GM18502 (cell line): ENCODE results near the gene PNPLA1.
"Not testable (repeated sequence)": the region's sequence is repeated elsewhere in the genome, so short reads cannot be mapped to it uniquely, and the experiment has no call there.

ENCODE experiments used
- ATAC-seq: cut with Tn5 transposase; IDR thresholded peaks from one replicate; pipeline ENCODE4 v1.9.1; 2021; ENCODE audit warnings: mild to moderate bottlenecking; ENCODE audit not compliant: unreplicated experiment, poor library complexity

Gene PNPLA1

GRCh38 chr6:36333171-36333895 is 63.5 kb downstream of the PNPLA1 start:
- no peak for ATAC-seq

GRCh38 chr6:36333931-36334725 is 64.3 kb downstream of the PNPLA1 start:
- no peak for ATAC-seq

DNA sequence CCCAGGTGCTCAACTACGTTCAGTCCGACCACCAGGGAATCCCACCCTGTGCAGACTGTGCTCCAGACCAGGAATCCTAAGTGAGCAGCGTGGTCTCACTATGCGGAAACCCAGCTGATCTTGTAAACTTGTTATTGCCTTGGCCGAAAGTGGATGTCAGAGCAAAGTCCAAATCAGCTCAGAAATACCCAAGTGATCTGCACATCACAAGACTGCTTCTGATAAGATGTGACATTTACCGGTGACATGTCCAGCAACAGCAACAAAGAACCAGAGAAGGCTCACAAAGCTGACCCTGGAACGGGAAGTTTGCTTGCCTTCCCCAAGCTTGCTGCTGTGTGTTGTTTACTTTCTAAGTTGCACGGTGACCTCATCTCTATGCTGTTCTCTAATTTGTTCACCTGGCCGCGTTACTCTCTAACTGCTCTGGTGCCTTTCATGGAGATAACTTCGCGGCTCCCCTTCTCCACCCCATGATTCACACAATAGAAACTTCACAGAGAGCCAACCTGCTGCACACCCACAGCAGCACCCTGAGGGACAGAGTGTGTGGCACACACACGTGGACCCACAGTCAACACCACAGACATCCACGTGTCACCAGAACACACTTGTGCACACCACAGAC is 65.1 kb downstream of the PNPLA1 start:
- no peak for ATAC-seq

- ATAC-seq: no peak
Observed at GRCh38 chr6:36335465-36336207, 65.8 kb downstream of the PNPLA1 start.

DNA sequence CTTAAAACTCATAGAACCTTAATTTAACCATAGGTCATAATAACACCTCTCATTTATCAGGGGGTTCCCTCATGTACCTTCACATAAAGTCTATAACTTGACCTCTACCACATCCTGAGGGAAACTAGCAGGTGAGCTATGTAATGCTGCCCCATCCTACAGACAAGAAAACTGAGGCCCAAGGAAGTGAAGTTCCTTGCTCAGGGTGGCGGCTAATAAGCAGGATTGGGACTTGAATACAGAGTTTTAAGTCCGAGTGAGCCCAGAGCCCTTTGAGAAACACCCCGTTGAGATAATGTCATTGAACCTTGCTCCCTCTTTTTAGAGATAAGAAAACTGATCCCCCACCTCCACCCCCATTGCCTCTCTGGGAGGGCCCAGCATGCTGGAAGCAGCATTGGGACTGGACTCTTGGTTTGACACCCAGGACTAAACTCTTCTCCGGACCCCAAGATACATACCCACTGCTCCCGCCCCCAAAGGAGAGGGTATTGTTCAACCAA is 66.4 kb downstream of the PNPLA1 start:
- ATAC-seq: no peak

- no peak for ATAC-seq
Observed at GRCh38 chr6:36336779-36337241, 67.0 kb downstream of the PNPLA1 start, which contains the start of gene BNIP5. Gene BNIP5 (minus strand): TSS chr6:36336888. CDS start chr6:36330690, 6,198 bp downstream.

DNA sequence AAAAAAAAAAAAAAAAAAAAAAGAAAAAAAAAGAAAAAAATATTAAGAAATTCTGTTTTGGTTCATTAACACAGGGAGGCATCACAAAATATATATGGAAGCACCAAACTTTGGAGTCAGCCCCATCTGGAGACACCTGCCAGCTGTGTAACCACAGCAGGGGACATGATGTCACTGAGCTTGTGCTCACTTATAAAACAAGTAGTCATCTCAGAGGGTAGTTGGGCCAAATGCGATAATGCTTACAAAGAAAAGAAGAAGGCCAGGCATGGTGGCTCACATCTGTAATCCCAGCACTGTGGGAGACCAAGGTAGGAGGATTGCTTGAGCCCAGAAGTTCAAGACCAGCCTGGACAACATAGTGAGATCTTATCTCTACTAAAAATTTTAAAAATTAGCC is 68.0 kb downstream of the PNPLA1 start:
- ATAC-seq: no peak

DNA sequence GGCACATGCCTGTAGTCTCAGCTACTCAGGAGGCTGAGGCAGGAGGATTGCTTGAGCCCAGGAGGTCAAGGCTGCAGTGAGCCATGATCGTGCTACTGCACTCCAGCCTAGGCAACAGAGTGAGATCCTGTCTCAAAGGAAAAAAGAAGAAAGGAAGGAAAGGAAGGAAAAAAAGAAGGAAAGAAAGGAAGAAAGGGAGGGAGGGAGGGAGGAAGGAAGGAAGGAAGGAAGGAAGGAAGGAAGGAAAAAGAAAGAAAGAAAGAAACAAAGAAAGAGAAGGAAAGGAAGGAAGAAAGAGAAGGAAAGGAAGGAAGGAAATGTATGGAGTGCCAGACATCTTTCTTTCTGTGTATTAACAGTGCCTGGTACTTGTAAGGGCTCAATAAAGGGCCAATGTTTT is 68.4 kb downstream of the PNPLA1 start:
- not testable (repeated sequence) for ATAC-seq

DNA sequence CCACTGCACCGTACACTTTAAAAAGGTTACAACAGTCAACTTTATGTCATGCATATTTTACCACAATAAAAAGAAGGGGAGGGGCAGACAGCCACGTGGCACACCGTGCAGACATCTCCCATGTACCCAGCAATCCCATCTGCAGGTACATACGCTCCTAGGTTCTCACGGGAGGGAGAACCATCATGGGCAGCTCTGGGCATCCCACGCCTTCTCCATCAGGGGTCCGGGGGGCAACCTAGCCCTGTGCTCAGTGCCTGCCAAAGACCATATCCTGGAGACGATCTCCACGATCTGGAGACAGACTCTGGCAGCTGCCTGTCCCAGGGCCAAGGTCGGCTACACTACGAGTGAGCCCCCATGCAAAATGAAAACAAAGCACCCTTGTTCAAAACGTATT is 69.3 kb downstream of the PNPLA1 start:
- ATAC-seq: no peak

- no peak for ATAC-seq
Observed at GRCh38 chr6:36340306-36340617, 70.4 kb downstream of the PNPLA1 start.

GRCh38 chr6:36340618-36341454 is 71.0 kb downstream of the PNPLA1 start:
- peak; percentile 59 for ATAC-seq

DNA sequence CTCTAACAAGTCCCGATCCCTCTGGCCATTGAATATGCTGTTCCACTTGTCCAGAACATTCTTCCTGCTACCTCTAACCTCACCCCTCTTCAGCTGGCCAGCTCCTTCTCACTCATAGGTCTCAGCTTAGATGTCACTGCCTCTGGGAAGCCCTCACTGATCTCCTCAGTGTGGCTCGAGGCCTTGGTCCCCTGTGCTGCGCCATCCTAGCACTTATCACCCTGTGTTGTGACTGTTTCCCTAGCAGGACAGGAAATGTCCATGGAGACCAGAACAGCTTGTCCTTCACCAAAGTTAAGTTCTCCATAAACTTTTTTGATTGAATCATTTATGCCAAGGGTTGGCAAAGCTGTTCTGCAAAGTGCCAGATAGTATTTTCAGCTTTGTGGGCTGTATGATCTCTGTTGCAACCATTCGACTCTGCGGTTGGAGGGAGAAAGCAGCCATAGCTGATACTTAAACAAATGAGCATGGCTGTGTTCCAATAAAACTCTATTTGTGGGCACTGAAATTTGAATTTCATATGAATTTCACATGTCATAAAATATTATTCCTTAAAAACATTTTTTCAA is 73.3 kb downstream of the PNPLA1 start:
- no peak for ATAC-seq

DNA sequence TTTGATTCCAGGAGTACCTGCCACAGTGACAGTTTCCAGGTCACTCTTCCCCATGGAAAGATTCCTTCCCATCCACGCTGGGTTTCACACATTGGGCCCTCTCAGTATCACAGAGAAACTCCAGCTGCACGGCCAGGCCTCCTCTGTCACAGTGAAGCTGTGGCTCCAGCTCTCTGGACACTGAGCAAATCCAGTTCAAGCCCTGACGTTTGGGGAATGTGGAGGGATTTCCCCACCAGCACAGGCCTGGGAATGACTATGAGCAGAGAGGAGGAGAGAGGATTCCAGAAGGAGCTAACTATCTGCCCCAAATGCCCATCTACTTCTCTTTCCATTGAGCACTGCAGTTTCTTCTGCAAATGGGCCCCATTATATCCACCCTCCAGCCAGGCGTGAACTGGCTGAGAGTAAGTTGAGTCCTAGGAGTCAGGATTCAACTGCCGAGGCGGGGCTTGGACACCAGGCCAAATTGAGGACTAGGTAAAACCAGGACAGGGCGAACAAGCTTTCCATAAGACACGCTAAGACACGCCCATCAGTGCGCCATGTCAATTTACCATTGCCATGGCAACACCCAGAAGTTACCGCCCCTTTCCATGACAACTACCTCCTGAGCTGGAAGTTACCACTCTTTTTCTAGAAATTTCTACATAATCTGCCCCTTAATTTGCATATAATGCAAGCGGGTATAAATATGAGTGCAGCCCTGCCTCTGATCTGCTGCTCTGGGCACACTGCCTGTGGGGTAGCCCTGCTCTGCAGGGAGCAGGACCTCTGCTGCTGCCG is 76.0 kb downstream of the PNPLA1 start:
- no peak for ATAC-seq

GRCh38 chr6:36346486-36347273 is 76.8 kb downstream of the PNPLA1 start:
- no peak for ATAC-seq

DNA sequence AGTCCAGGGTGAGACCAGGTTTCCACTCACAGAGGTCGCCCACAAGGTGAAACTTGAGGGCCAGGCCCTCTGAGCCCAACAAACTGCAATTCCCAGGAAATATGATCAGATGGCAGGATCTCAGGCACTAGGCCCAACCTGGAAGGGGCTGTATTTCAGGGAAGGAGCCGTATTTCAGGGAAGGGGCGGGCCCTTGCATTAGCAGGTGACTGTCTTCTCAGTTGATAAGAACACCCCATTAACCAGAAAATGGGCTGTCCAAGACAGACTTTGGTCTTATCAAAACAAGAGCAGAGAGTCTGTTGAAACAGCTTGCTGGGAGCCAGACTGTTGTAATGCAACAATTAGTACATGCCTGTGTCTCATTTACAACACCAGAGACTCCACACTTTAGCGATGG is 77.8 kb downstream of the PNPLA1 start:
- no peak for ATAC-seq

GRCh38 chr6:36349240-36349639 is 79.4 kb downstream of the PNPLA1 start:
- ATAC-seq: no peak

- no peak for ATAC-seq
Observed at GRCh38 chr6:36350082-36350481, 80.2 kb downstream of the PNPLA1 start.
